Activated CD8-positive, alpha-beta T cell treated with anti-CD3 and anti-CD28 coated beads, Interleukin-2, amount 10 ng/mL, durations not matched to agents 7 days and 5 days (primary cell): ENCODE measurements around the gene ISLR. TPM values are rescaled to one million over a fixed set of nuclear protein-coding genes. Genes with fewer than 3 reads are reported as not detected.

Source experiments
- ATAC-seq: fragments of 150-1000 bp; cut with Tn5 transposase; one replicate; pipeline ENCODE4 v1.10.0; 2021; ENCODE audit warnings: moderate library complexity
- CTCF ChIA-PET: fragments of 350-600 bp; sonication (Branson Sonifier 250); formaldehyde crosslinking; loops from one replicate; lab custom pipeline; 2021; ENCODE audit warnings: antibody characterized with exemption; lab: Charles Lee
- POLR2A ChIA-PET: fragments of 350-600 bp; sonication (Branson Sonifier 250); formaldehyde crosslinking; loops from one replicate; lab custom pipeline; 2021; ENCODE audit warnings: antibody characterized with exemption; lab: Charles Lee
- DNase-seq: peaks from one replicate; pipeline ENCODE4 v3.0.0-alpha.2; 2020
- H3K27ac Mint-ChIP-seq: one replicate; pipeline ENCODE4 v1.8.0; 2021; ENCODE audit warnings: mild to moderate bottlenecking, mixed read lengths
- H3K27me3 Mint-ChIP-seq: one replicate; pipeline ENCODE4 v1.8.0; 2021; ENCODE audit warnings: low read depth, mixed read lengths
- H3K36me3 Mint-ChIP-seq: one replicate; pipeline ENCODE4 v1.8.0; 2021; ENCODE audit warnings: low read depth, mixed read lengths
- H3K4me1 Mint-ChIP-seq: one replicate; pipeline ENCODE4 v1.8.0; 2021; ENCODE audit warnings: low read depth, mixed read lengths
- H3K4me3 Mint-ChIP-seq: one replicate; pipeline ENCODE4 v1.8.0; 2021; ENCODE audit warnings: mild to moderate bottlenecking, mixed read lengths
- H3K9me3 Mint-ChIP-seq: one replicate; pipeline ENCODE4 v1.8.0; 2022; ENCODE audit warnings: mixed read lengths; ENCODE audit not compliant: insufficient read depth
- total RNA-seq, 2 experiments: library from RNA; stranded (reverse); gene quantifications; one replicate each; pipeline ENCODE4 v1.2.3, GENCODE V29; 2021

The ISLR gene
- total RNA-seq, 2 experiments from 2014 or later: not detected

DNA sequence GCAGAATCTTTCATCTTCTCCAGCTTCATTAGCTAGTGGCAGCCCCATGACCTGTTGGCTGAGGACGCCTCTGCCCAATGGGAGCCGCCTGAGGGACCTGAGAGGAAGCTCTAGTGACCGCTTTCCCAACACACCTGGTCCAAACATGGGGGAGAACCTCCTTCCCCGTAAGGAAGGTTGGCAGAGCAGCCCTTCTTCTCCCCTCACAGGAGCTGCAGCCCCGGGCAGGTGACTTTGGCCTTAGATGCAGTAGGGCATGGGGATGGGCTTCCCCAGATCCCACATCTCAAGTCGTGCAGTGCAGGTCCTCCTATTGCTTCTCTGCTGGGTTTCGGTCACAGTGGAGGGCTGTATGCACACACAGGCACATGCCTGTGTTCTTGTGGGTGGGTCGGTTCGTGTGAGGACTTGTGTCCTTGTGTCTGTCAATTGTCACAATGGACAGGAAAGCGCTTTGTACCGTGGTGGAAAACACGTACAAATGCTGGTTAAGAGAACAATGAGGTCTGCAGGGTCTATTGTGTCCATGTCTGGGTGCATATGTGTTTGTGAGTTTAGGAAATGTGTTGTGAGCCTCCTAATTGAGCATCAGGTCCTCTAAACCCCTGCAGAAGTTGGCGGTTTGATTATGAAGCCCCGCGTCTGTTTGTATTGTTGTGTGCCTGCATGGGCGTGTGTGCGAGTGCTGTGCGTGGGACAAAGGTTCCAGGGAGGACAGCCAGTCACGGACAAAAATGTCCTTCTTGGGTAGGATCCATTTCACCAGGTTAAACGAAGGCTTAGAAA is 41.7 kb upstream of the ISLR start:
- no peak for ATAC-seq
- H3K27ac Mint-ChIP-seq: peak overlapping the region; percentile 35
- peak overlapping the region; percentile 2 for H3K4me3 Mint-ChIP-seq
- CTCF ChIA-PET: interaction anchor here (1.0 to 1.9 kb wide), 4 partner anchors 25 to 191 kb away, joined by 3 to 7 read pairs (median 4); no protein-coding TSS in a partner anchor
- peaks cover 6% of the 10 kb centered on the region for H3K36me3 Mint-ChIP-seq
- POLR2A ChIA-PET: no interaction called here
- peaks cover 31% of the 10 kb centered on the region for H3K4me1 Mint-ChIP-seq
- no peak for DNase-seq
- no peaks in the 10 kb centered on the region for H3K9me3 Mint-ChIP-seq
- H3K27me3 Mint-ChIP-seq: peaks cover 81% of the 10 kb centered on the region

DNA sequence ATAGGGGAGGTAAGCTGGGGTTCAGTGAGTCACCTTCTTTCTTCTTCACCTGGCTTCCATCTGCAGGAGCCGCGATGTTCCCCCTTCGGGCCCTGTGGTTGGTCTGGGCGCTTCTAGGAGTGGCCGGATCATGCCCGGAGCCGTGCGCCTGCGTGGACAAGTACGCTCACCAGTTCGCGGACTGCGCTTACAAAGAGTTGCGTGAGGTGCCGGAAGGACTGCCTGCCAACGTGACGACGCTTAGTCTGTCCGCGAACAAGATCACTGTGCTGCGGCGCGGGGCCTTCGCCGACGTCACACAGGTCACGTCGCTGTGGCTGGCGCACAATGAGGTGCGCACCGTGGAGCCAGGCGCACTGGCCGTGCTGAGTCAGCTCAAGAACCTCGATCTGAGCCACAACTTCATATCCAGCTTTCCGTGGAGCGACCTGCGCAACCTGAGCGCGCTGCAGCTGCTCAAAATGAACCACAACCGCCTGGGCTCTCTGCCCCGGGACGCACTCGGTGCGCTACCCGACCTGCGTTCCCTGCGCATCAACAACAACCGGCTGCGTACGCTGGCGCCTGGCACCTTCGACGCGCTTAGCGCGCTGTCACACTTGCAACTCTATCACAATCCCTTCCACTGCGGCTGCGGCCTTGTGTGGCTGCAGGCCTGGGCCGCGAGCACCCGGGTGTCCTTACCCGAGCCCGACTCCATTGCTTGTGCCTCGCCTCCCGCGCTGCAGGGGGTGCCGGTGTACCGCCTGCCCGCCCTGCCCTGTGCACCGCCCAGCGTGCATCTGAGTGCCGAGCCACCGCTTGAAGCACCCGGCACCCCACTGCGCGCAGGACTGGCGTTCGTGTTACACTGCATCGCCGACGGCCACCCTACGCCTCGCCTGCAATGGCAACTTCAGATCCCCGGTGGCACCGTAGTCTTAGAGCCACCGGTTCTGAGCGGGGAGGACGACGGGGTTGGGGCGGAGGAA is 40.5 kb upstream of the ISLR start:
- no peaks in the 10 kb centered on the region for H3K9me3 Mint-ChIP-seq
- ChIA-PET POLR2A (no interaction called here), CTCF (interaction anchor here (1.0 to 1.9 kb wide), 4 partner anchors 24 to 190 kb away, joined by 3 to 7 read pairs (median 4); no protein-coding TSS in a partner anchor)
- ATAC-seq (no peak), DNase-seq (peak; percentile 28)
- peaks cover 25% of the 10 kb centered on the region for H3K4me1 Mint-ChIP-seq
- peaks cover 6% of the 10 kb centered on the region for H3K36me3 Mint-ChIP-seq
- peaks cover 81% of the 10 kb centered on the region for H3K27me3 Mint-ChIP-seq
- peak overlapping the region; percentile 15 for H3K4me3 Mint-ChIP-seq
- peak overlapping the region; percentile 34 for H3K27ac Mint-ChIP-seq

DNA sequence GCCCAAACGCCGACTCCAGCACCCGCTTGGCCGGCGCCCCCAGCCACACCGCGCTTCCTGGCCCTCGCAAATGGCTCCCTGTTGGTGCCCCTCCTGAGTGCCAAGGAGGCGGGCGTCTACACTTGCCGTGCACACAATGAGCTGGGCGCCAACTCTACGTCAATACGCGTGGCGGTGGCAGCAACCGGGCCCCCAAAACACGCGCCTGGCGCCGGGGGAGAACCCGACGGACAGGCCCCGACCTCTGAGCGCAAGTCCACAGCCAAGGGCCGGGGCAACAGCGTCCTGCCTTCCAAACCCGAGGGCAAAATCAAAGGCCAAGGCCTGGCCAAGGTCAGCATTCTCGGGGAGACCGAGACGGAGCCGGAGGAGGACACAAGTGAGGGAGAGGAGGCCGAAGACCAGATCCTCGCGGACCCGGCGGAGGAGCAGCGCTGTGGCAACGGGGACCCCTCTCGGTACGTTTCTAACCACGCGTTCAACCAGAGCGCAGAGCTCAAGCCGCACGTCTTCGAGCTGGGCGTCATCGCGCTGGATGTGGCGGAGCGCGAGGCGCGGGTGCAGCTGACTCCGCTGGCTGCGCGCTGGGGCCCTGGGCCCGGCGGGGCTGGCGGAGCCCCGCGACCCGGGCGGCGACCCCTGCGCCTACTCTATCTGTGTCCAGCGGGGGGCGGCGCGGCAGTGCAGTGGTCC is 39.7 kb upstream of the ISLR start:
- H3K27me3 Mint-ChIP-seq: peaks cover 85% of the 10 kb centered on the region
- ATAC-seq (no peak), DNase-seq (no peak)
- no peaks in the 10 kb centered on the region for H3K9me3 Mint-ChIP-seq
- ChIA-PET POLR2A (no interaction called here), CTCF (interaction anchor here (0.7 to 1.3 kb wide), 6 partner anchors 17 to 189 kb away, joined by 3 to 4 read pairs (median 3); no protein-coding TSS in a partner anchor)
- H3K4me3 Mint-ChIP-seq: no peak overlapping the region
- peaks cover 25% of the 10 kb centered on the region for H3K4me1 Mint-ChIP-seq
- no peak overlapping the region for H3K27ac Mint-ChIP-seq
- peaks cover 6% of the 10 kb centered on the region for H3K36me3 Mint-ChIP-seq

DNA sequence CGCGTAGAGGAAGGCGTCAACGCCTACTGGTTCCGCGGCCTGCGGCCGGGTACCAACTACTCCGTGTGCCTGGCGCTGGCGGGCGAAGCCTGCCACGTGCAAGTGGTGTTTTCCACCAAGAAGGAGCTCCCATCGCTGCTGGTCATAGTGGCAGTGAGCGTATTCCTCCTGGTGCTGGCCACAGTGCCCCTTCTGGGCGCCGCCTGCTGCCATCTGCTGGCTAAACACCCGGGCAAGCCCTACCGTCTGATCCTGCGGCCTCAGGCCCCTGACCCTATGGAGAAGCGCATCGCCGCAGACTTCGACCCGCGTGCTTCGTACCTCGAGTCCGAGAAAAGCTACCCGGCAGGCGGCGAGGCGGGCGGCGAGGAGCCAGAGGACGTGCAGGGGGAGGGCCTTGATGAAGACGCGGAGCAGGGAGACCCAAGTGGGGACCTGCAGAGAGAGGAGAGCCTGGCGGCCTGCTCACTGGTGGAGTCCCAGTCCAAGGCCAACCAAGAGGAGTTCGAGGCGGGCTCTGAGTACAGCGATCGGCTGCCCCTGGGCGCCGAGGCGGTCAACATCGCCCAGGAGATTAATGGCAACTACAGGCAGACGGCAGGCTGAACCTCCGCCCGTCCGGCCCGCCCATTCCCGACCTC is 39.0 kb upstream of the ISLR start:
- CTCF ChIA-PET: interaction anchor here (0.7 to 1.3 kb wide), 6 partner anchors 17 to 188 kb away, joined by 3 to 4 read pairs (median 3); no protein-coding TSS in a partner anchor
- ATAC-seq (no peak), DNase-seq (no peak)
- Mint-ChIP-seq H3K9me3 (no peaks in the 10 kb centered on the region), H3K27me3 (peaks cover 82% of the 10 kb centered on the region), H3K4me1 (peaks cover 22% of the 10 kb centered on the region), H3K36me3 (peaks cover 6% of the 10 kb centered on the region), H3K27ac (peak overlapping the region; percentile 70), H3K4me3 (no peak overlapping the region)
- POLR2A ChIA-PET: no interaction called here

DNA sequence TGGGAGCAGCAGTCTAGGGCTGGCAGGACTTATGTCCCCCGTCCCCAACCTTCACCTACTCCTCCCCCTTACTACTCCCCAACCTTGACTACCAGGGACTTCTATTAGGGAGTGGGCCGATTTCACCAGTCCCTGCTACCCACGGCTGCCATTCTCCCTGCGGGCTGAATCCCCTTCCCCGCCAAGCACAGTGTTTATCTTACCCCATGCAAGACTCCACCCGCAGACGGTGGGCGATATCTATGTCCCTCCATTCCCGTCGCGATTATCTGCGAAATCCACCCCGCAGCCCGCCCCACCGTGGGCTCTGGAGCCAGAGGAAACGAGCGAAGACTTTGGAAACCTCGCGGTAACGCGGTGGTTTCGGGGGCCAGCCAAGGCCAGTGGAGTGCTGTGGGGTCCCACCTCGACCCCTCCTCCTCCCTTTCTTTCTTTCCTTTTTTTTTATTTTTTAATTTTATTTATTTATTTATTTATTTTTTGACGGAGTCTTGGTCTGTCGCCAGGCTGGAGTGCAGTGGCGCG is 38.4 kb upstream of the ISLR start:
- ATAC-seq (no peak), DNase-seq (no peak)
- CTCF ChIA-PET: interaction anchor here (0.7 kb wide), 1 partner anchor 187 kb away, joined by 3 read pairs; no protein-coding TSS in a partner anchor
- H3K36me3 Mint-ChIP-seq: peaks cover 6% of the 10 kb centered on the region
- H3K27ac Mint-ChIP-seq: peak overlapping the region; percentile 70
- POLR2A ChIA-PET: no interaction called here
- no peaks in the 10 kb centered on the region for H3K9me3 Mint-ChIP-seq
- peaks cover 20% of the 10 kb centered on the region for H3K4me1 Mint-ChIP-seq
- peak overlapping the region; percentile 36 for H3K4me3 Mint-ChIP-seq
- H3K27me3 Mint-ChIP-seq: peaks cover 80% of the 10 kb centered on the region

DNA sequence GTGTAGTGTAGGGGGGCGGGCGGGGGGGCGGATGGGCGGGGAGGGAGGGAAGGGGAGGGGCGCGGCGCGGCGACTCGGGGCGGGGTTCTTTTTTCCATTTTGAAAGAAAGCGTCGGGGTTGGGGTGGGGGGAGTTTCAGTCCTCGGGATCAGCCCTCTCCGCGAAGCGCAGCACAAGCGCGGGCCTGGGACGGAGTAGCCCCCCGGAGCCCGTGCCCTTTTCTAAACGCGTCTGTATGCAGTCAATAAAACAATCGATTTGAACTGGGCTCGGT is 37.0 kb upstream of the ISLR start:
- Mint-ChIP-seq H3K27me3 (peaks cover 71% of the 10 kb centered on the region), H3K27ac (no peak overlapping the region), H3K4me1 (peaks cover 22% of the 10 kb centered on the region), H3K4me3 (peak overlapping the region; percentile 29), H3K36me3 (peaks cover 6% of the 10 kb centered on the region), H3K9me3 (no peaks in the 10 kb centered on the region)
- ATAC-seq (no peak), DNase-seq (no peak)
- POLR2A ChIA-PET: no interaction called here
- CTCF ChIA-PET: no interaction called here

DNA sequence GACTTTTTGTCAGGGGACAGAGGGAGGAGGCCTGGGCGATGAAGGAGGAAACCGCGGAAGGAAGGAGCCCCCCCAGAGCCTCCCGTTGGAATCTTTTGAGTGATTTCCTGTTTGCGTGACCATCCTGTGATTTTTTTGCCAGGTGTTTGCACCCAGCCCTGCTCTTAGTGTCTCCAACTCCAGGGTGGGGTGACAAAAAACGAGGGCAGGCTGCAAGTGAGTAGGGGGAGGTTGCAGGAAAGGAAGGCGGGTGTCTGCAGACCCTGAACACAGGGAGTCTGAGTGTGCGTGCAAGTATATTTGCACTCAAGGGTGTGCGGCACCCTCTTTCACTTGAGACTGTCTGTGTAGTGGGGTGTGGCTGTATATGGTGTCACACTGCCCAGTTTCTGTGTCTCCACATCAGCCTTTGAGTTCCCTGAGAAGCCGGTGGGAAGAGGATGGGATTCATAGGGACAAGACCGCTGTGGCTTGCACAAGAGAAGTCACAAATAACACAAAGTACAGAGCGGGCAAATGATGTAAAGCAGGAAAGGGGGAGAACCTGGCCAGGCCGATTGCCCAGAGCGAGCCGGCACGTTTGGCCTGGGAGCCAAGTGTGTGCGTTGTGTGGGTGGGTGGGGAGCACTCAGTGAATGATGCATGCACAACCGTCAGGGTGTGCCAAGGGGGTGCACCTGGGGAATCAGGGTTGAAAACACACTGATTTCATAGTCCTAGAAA is 36.5 kb upstream of the ISLR start:
- CTCF ChIA-PET: no interaction called here
- H3K4me1 Mint-ChIP-seq: peaks cover 22% of the 10 kb centered on the region
- DNase-seq: no peak
- H3K4me3 Mint-ChIP-seq: peak overlapping the region; percentile 29
- no peak for ATAC-seq
- no peak overlapping the region for H3K27ac Mint-ChIP-seq
- H3K9me3 Mint-ChIP-seq: no peaks in the 10 kb centered on the region
- peaks cover 66% of the 10 kb centered on the region for H3K27me3 Mint-ChIP-seq
- POLR2A ChIA-PET: no interaction called here
- H3K36me3 Mint-ChIP-seq: peaks cover 6% of the 10 kb centered on the region

DNA sequence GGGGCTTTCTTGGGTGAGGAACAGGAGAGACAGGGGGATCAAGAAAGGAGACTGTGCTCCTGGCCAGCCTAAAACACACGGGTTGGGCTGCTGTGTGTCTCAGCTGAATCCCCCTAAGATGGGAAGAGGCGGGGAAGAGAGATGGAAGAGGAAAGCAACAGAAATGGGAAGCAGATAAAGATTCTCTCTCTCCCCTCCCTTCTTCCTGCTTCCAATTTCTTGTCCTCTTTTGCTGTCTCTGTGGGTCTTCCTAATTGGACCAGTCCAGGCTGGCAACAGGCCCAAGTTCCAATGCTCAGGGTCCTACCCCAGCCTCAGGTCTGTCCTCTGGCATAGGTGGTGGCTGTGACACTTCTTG is 36.0 kb upstream of the ISLR start:
- Mint-ChIP-seq H3K36me3 (peaks cover 6% of the 10 kb centered on the region), H3K27ac (no peak overlapping the region), H3K4me3 (no peak overlapping the region), H3K27me3 (peaks cover 63% of the 10 kb centered on the region), H3K9me3 (no peaks in the 10 kb centered on the region), H3K4me1 (peaks cover 18% of the 10 kb centered on the region)
- DNase-seq (no peak), ATAC-seq (no peak)
- ChIA-PET POLR2A (no interaction called here), CTCF (no interaction called here)

DNA sequence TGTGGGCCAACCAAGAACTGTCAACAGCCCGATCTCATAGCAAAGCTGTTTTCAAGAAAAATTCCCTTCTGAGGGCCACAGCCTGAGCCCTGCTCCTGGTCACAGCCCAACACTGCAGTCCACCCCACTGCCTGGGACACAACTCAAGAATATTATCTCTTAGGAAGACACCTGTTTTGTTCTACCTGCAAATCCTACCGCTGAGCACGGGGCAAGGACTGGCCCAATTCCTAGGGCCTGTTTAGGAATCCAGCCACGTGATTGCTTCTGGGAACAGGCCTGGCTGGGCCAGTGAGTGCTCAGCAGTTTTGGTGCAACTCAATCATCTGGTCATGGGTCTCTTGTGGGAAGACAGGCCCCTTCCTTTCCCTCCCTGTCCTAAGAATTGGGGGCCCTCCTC is 34.9 kb upstream of the ISLR start:
- DNase-seq: no peak
- no peak overlapping the region for H3K4me3 Mint-ChIP-seq
- H3K36me3 Mint-ChIP-seq: peaks cover 6% of the 10 kb centered on the region
- H3K27ac Mint-ChIP-seq: no peak overlapping the region
- no peak for ATAC-seq
- ChIA-PET POLR2A (no interaction called here), CTCF (no interaction called here)
- H3K4me1 Mint-ChIP-seq: peaks cover 15% of the 10 kb centered on the region
- H3K9me3 Mint-ChIP-seq: no peaks in the 10 kb centered on the region
- peaks cover 57% of the 10 kb centered on the region for H3K27me3 Mint-ChIP-seq

DNA sequence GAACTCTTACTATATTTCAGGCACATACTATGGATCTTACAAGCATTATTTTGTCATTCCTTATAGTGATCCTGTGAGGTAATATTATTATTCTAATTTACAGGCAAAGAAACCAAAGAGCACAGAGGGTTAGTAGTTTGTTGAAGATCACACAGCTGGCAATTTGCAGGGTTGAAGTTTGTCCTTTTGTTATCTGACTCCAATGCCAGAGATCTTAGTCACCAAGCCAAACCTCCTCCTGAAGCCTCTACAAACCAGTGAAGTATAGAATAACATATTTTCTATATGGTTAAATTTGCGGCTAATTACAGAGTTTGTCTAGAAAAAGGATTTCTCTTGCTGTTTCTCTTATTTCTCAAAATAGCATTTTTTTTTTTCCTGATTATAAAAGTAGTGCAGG is 31.9 kb upstream of the ISLR start:
- ATAC-seq (no peak), DNase-seq (no peak)
- ChIA-PET CTCF (interaction anchor here (1.5 kb wide), 1 partner anchor 179 kb away, joined by 4 read pairs; no protein-coding TSS in a partner anchor), POLR2A (no interaction called here)
- H3K36me3 Mint-ChIP-seq: no peaks in the 10 kb centered on the region
- H3K4me3 Mint-ChIP-seq: no peak overlapping the region
- H3K27me3 Mint-ChIP-seq: peaks cover 52% of the 10 kb centered on the region
- peaks cover 7% of the 10 kb centered on the region for H3K4me1 Mint-ChIP-seq
- H3K27ac Mint-ChIP-seq: no peak overlapping the region
- H3K9me3 Mint-ChIP-seq: no peaks in the 10 kb centered on the region
